OCI-LY1 (cell line): Measurements from ENCODE around the gene AVPR1B.

Source experiments
- EZH2 ChIP-seq: fragments of 200-600 bp; sonication (generic), shearing (Covaris generic); IDR thresholded peaks from 2 replicates; pipeline ENCODE4 v1.8.0; 2017; ENCODE audit warnings: borderline replicate concordance, mixed run types, mild to moderate bottlenecking, antibody characterized with exemption, low read length, moderate library complexity, mixed read lengths
- TF ChIP-seq, protein P1 (sequence below): fragments of 200-600 bp; sonication (generic), shearing (Covaris generic); IDR thresholded peaks from 2 replicates; pipeline ENCODE4 v1.5.1; 2017; ENCODE audit warnings: mild to moderate bottlenecking, antibody characterized with exemption, low read length, moderate library complexity, mixed read lengths

GRCh38 chr1:206128196-206128595 lies 11.0 kb upstream of the AVPR1B start:
- no peak for TF ChIP-seq EZH2
- TF ChIP-seq, protein P1, sequence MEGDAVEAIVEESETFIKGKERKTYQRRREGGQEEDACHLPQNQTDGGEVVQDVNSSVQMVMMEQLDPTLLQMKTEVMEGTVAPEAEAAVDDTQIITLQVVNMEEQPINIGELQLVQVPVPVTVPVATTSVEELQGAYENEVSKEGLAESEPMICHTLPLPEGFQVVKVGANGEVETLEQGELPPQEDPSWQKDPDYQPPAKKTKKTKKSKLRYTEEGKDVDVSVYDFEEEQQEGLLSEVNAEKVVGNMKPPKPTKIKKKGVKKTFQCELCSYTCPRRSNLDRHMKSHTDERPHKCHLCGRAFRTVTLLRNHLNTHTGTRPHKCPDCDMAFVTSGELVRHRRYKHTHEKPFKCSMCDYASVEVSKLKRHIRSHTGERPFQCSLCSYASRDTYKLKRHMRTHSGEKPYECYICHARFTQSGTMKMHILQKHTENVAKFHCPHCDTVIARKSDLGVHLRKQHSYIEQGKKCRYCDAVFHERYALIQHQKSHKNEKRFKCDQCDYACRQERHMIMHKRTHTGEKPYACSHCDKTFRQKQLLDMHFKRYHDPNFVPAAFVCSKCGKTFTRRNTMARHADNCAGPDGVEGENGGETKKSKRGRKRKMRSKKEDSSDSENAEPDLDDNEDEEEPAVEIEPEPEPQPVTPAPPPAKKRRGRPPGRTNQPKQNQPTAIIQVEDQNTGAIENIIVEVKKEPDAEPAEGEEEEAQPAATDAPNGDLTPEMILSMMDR = no peak
